ENCODE measurements around the gene DEXI. TPM values are rescaled to one million over a fixed set of nuclear protein-coding genes. Genes with fewer than 3 reads are reported as not detected.
A peak's percentile ranks its signal among the peaks of the same experiment; 100 is the strongest.

Gene DEXI
- polyA plus RNA-seq, result 11.4 TPM

DNA sequence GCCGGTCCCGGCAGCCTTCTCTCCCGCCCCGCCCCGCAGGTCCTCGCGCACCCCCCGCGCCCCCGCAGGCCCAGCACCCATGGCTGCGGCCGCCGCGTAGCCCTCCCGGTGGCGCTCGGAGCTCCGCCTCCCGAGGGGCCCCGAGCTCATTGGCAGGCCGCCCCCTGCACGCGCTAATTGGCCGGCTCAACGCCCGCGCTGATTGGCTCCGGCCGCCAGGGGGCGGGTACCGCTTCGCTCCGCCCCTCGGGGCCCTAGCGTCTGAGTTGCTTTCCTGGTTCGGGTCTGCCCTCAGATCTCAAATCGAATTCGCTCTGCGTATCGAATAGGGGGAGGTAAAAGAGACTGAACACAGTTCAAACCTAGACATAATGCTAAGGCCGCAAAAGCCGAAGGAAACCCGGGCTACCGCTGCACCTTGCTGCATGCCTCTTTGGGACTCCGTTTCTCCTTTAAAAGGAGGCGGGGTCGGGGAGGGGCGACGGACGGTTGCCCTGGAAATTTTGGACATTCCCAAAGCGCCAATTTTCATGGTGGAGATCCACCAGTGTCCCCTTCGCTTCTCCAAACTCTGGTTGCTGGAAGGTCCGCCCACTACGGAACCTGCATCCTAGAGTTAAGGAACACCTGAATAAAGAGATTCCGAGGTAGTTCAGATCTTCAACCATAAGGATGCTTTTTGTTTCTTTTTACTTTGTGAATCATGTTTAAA is at the start of gene DEXI:
Gene DEXI, minus strand, starts transcription at position 117 of the 712 bp plus-strand sequence. CDS start 463 bp downstream, outside the sequence.
- Mint-ChIP-seq H3K36me3 (no peaks in the 10 kb centered on the region), H3K27ac (peak within 1 kb of the TSS; percentile 84 to 92 (median 89)), H3K4me3 (peak within 1 kb of the TSS; percentile 83 to 98 (median 94)), H3K27me3 (no peaks in the 10 kb centered on the region), H3K4me1 (peaks cover 48 to 62% (median 51%) of the 10 kb centered on the region in 3 donors), H3K9me3 (no peaks in the 10 kb centered on the region)

DNA sequence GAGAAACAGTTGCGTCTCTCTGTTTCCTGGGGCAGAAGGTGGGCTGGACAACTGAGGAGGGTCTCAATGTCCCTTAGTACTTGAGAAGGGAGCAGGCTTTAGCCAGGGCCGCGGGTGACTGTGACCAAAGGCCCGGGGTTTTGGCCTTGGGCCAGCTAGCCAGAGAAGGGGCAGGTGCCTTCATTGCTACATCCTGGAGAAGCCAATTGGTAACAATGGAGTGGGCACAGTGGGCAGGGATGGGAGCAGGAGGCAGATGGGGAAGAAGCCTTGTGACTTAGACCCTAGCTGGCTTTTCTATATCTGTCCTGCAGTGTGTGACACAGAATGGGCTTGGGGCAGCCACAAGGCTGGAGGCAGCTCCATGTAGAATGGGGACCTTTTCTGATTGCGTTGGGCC is 48.1 kb upstream of the DEXI start:
- H3K4me3 Mint-ChIP-seq, result no peak overlapping the region
- H3K27me3 Mint-ChIP-seq, result no peaks in the 10 kb centered on the region
- peaks cover 20% of the 10 kb centered on the region for H3K36me3 Mint-ChIP-seq
- H3K27ac Mint-ChIP-seq, result no peak overlapping the region
- H3K9me3 Mint-ChIP-seq, result no peaks in the 10 kb centered on the region
- H3K4me1 Mint-ChIP-seq, result peaks cover 15 to 19% (median 17%) of the 10 kb centered on the region in 3 donors

DNA sequence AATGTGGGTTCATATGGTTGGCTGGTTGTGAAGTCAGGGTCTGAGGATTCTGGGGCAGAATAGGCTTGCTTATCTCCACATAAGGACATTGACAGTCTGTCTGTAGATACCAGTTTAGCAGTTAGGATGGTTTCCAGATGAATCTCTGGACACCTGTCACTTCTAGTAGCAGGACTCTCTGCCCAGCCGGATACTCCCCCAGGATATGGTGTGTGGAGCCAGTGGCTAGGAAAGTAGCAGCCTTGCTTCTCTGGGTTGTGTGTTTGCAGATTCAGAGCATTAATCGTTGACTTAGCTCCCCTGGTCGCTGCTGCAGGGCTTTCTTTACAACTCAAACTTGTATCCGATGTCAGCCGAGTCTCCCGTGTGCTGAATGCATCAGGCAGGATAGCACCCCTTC is 47.3 kb upstream of the DEXI start:
- Mint-ChIP-seq H3K27ac (no peak overlapping the region), H3K4me3 (no peak overlapping the region), H3K4me1 (peaks cover 15 to 20% (median 17%) of the 10 kb centered on the region in 3 donors)

DNA sequence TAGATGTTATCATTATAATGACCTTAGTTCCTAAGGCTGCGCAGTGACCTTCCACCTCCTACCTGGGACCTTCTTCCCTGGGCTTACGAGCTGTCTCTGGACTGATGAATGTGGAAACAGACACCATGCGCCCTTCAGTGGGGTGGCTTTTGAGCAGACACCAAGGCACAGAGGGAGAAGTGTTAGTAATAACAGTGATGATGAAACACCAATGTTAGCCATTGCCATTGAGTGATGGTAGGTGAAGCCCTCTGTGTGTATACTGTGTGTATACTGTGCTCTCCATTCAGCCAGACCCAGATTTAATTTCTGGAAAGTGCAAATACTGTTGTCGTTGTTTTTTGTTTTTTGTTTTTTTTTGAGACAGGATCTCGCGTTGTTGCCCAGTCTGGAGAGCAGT is 46.6 kb upstream of the DEXI start:
- peaks cover 17 to 27% (median 22%) of the 10 kb centered on the region in 3 donors for H3K4me1 Mint-ChIP-seq
- no peak overlapping the region for H3K4me3 Mint-ChIP-seq
- no peaks in the 10 kb centered on the region for H3K27me3 Mint-ChIP-seq
- no peaks in the 10 kb centered on the region for H3K9me3 Mint-ChIP-seq
- H3K36me3 Mint-ChIP-seq, result peaks cover 13% of the 10 kb centered on the region
- no peak overlapping the region for H3K27ac Mint-ChIP-seq

More for the DNA sequence above, 47.3 kb upstream of the DEXI start:
- Mint-ChIP-seq H3K36me3 (peaks cover 15% of the 10 kb centered on the region), H3K27me3 (no peaks in the 10 kb centered on the region), H3K9me3 (no peaks in the 10 kb centered on the region)

DNA sequence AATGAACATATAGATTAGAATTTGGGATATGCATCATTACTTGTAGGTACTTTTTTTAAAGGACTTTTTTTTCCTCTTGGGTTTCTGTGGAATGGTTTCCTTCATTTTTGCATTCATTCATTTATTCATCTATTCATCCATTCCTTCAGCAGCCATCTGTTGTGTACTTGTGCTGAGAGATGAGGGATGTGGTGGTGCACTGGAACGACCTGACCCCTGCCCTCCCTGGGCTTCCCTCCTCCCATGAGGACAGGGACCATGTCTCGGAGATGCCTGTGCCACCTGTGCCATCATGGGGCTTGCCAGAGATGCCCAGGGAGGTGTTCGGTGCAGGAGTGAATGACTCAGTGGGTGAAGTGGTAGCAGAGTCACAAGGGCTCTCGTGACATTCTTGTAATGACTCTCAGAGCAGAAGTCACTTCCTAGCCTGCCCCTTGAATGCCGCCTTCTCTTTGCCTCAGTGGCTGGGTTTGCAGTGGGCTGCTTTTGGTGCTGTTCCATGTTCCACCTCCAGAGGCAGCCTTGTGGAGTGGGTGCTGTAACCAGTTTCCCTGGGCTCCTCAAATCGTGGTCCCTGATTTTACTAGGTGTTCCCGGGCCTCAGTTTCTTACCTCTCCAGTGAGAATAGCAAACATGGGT is 46.0 kb upstream of the DEXI start:
- Mint-ChIP-seq H3K4me3 (no peak overlapping the region), H3K36me3 (peaks cover 13% of the 10 kb centered on the region), H3K9me3 (no peaks in the 10 kb centered on the region), H3K4me1 (peaks cover 21 to 27% (median 23%) of the 10 kb centered on the region in 3 donors), H3K27me3 (no peaks in the 10 kb centered on the region), H3K27ac (peak overlapping the region in 1 of 3 donors; percentile 26)

DNA sequence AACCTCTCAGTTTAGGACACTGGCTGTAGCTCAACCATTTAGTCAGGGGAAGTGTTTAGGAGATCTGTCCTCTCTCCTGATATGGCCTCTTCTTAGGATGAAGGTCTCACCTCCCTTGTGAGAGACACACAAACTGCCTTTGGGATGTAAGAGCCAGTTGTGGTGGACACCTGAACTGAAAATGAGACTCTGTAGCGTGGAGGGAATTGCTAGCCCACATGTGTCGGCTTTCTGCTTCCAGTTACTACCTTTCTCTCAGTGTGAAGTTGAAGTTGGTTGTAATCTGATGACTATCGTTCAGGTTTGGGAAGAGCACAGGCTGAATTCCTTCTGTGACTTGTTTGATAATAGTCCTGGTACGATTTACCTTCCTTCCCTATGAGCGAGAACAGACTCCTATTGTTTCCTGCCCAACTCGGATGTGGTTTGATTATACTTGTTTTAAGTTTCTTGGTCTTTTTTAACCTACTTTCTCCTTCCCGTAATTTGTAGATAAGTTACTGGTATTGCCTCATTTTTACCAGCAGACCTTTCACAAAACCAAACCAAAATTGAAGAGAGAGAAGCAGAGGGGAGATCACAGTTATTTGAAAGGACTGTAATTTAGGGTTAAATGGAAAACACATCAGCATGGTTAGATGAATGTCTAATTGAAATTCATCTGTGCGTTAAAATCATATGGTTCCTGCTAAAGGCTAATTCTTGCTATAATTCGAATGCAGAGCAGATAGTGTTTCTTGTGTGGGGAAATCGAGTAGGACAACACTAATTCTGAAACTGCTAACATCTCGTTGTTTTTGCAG is 45.3 kb upstream of the DEXI start:
- H3K9me3 Mint-ChIP-seq, result no peaks in the 10 kb centered on the region
- H3K4me1 Mint-ChIP-seq, result peaks cover 28 to 35% (median 31%) of the 10 kb centered on the region in 3 donors
- H3K27ac Mint-ChIP-seq, result peak overlapping the region in 1 of 3 donors; percentile 26
- H3K27me3 Mint-ChIP-seq, result no peaks in the 10 kb centered on the region
- peaks cover 13% of the 10 kb centered on the region for H3K36me3 Mint-ChIP-seq
- no peak overlapping the region for H3K4me3 Mint-ChIP-seq

DNA sequence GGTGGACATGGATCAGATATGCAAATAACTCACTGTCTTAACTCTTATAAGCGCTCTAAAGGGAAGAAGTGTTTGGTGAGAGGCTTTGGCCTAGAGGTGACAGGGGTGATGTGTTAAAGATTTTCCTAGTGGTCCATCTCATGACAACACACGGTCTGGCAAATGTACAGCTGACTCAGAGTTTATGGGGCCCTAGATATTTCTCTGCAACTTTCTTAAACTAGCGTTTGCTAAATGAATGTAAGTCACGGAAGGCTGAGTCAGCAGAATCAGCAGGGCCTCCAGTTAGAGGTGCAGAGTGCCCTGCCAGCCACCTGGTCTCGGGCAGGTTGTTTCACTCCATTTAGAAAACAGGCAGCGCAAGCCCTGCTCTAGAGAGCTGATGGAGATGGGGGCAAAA is 42.2 kb upstream of the DEXI start:
- Mint-ChIP-seq H3K27ac (peak overlapping the region in 2 of 3 donors; percentile 4 to 13), H3K9me3 (no peaks in the 10 kb centered on the region), H3K27me3 (no peaks in the 10 kb centered on the region), H3K4me3 (peak overlapping the region in 1 of 4 donors; percentile 15), H3K4me1 (peaks cover 39 to 50% (median 45%) of the 10 kb centered on the region in 3 donors), H3K36me3 (peaks cover 8% of the 10 kb centered on the region)

DNA sequence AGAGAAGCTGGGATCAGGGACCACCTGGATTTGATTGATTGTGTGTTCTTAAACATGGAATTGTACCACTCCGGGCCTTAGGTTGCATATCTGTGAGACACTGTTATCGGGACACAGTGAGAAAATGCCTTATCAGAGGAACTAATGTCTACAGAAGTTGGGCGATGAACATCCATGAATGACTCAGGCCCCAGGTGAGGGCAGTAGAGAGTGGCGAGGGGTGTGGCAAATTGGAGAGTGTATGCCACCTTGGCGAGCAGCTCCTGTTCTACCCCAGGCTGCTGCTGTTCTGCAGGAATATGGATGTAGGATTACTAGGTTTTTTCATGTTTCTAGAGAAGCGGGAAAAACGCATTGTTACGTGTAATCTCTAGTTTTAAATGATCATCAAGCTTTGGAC is 40.9 kb upstream of the DEXI start:
- H3K9me3 Mint-ChIP-seq, result no peaks in the 10 kb centered on the region
- H3K36me3 Mint-ChIP-seq, result peaks cover 4% of the 10 kb centered on the region
- H3K4me3 Mint-ChIP-seq, result peak overlapping the region in 3 of 4 donors; percentile 39 to 83 (median 39)
- no peaks in the 10 kb centered on the region for H3K27me3 Mint-ChIP-seq
- peak overlapping the region in 2 of 3 donors; percentile 45 to 71 for H3K27ac Mint-ChIP-seq
- H3K4me1 Mint-ChIP-seq, result peaks cover 35 to 45% (median 40%) of the 10 kb centered on the region in 3 donors

DNA sequence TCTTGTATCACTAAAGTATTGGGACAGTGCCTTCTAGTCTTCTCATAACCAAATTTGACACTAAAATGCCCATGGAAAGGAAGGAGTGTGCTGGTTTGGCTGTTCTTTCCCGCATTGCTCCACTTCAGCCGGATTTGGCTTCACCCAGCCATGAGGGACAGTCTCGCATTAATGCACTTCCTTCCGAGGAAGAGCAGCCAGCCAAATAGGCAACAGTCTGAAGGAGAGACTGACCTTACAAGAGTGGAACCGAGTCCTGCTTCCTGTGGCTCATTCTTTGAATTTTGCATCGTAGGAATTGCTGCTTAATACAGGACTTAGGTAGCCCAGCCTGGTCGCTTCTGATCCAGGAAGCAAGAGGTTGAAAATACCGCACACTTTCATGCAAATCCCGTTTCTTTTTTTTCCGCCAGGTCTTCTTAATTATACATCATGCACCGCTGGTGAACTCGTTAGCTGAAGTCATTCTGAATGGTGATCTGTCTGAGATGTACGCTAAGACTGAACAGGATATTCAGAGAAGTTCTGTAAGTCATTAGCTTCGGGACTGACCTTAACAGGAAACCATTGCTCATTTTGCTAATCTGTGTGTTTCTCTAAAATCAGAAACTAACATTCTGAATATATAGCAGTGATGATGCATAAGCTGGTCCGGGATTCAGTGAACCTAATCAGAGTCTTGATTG is 40.3 kb upstream of the DEXI start:
- peaks cover 1% of the 10 kb centered on the region for H3K36me3 Mint-ChIP-seq
- H3K9me3 Mint-ChIP-seq, result no peaks in the 10 kb centered on the region
- H3K27me3 Mint-ChIP-seq, result no peaks in the 10 kb centered on the region
- peak overlapping the region; percentile 40 to 71 (median 45) for H3K27ac Mint-ChIP-seq
- peak overlapping the region; percentile 5 to 83 (median 60) for H3K4me3 Mint-ChIP-seq
- H3K4me1 Mint-ChIP-seq, result peaks cover 29 to 39% (median 34%) of the 10 kb centered on the region in 3 donors

DNA sequence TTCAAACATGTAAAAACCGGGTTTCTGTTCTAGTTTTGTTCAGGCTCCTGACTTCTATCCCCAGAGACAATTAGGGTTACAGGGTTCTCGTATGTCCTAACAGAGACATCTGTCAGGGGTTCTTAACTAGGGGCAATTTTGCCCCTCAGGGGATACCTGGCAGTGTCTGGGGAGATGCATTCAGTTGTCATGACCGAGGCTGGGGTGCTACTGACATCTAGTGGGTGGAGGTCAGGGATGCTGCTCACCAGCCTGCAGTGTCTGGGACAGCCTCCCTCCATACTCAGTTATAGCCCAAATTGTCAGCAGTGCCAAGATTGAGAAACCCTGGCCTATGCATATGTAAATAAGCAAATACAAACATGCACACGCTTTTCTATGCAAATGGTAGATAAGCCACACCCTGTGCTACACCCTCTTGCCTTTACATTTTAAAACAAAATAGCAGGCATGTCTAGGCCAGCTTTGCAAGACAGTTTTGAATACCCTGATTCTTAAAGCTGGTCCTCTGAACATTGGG is 39.5 kb upstream of the DEXI start:
- Mint-ChIP-seq H3K9me3 (no peaks in the 10 kb centered on the region), H3K27ac (peak overlapping the region; percentile 45 to 76 (median 71)), H3K4me3 (peak overlapping the region in 3 of 4 donors; percentile 39 to 83 (median 65)), H3K27me3 (no peaks in the 10 kb centered on the region), H3K4me1 (peaks cover 25 to 35% (median 30%) of the 10 kb centered on the region in 3 donors), H3K36me3 (peaks cover 1% of the 10 kb centered on the region)

DNA sequence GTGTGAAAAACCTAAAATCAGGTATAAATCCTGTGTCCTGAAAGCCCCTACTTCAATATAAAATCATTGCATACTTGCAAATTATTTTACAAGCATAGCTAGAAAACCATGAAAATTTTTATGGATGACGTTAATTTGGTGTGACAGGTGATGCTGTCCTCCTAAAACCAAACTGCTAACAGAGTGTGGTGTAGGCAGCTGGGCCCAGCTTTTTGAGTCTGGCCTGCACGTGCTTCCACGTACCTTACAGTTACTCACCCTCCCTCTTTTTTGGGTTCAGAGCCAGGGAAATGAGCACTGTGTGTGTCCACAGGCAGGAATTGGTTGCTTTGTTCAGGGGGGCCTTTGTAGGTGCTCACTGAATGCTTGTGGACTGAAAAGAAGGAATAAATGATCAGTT is 38.5 kb upstream of the DEXI start:
- H3K4me3 Mint-ChIP-seq, result peak overlapping the region in 1 of 4 donors; percentile 12
- H3K36me3 Mint-ChIP-seq, result peaks cover 1% of the 10 kb centered on the region
- no peaks in the 10 kb centered on the region for H3K9me3 Mint-ChIP-seq
- peaks cover 22 to 35% (median 26%) of the 10 kb centered on the region in 3 donors for H3K4me1 Mint-ChIP-seq
- no peaks in the 10 kb centered on the region for H3K27me3 Mint-ChIP-seq
- peak overlapping the region in 2 of 3 donors; percentile 71 to 82 for H3K27ac Mint-ChIP-seq

DNA sequence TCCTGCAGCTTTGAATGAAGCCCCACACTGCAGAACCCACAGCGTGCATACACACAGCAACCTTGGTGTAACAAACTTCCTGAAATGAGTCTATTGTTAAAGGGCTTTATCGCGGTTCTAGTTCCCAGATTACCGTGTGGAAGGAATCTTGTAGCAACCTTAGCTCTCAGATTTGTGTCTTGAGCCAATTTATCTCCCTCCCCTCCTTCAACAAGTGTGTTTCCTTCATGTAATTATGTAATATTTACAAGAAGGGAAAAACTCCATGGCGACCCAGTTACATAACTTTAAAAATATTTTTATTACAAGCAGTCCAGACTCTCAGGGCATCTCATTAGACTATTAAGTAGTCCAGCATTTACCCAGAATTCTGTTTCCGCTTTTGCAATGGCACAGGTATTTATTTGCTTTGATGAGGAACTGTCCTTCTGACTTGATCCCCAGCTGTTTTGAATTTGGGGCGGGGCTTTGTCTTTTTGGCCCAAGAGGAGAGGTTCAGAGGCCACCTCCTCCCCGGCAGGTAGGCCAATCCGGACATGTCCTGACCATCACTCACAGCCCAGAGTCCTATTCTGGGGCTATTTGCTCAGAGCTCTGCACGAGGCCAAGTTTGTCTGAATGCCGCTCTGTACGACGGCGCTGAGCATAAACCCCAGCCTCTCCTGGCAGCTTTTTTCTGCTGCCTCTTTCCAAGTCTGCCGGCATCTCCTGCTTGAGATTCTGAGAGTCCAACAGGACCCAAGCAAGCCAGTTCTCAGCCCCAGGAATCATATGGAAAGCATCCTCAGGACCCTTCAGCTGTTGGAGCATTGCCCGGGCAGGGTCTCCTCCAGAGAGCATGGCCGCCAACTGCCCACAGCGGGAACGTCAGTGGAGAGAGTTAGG is 37.7 kb upstream of the DEXI start:
- Mint-ChIP-seq H3K36me3 (peaks cover 1% of the 10 kb centered on the region), H3K9me3 (no peaks in the 10 kb centered on the region), H3K4me1 (peaks cover 22 to 35% (median 26%) of the 10 kb centered on the region in 3 donors), H3K27ac (peak overlapping the region; percentile 9 to 82 (median 71)), H3K27me3 (no peaks in the 10 kb centered on the region), H3K4me3 (no peak overlapping the region)

DNA sequence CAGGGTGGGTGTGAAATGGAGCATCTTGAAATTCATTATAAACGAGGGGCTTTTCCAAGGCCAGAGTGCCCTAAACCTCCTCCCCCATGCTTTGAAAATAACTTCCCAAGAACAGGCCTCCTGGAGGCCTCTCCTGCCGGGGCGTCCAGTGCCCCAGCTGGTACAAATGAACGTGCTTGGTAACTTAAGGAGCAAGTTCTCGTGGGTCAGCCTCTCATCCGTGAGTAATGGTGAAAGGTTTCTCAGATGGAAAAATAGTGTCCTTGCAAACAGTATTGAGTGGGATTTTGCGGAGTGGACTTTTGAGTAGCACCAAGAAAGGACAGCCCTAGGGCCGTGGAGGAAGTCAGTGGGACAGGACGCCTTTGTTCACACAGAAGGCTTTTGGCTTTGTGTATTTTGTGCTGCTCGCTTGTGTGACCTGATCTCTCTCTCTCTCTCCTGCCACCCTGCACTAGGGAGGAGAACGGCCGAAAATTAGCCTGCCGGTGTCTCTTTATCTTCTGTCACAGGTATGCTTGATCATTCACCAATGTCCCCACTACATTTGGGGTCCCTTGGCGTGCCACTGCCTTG is 36.7 kb upstream of the DEXI start:
- H3K27ac Mint-ChIP-seq, result no peak overlapping the region
- H3K4me3 Mint-ChIP-seq, result no peak overlapping the region
- no peaks in the 10 kb centered on the region for H3K9me3 Mint-ChIP-seq
- peaks cover 6% of the 10 kb centered on the region for H3K36me3 Mint-ChIP-seq
- no peaks in the 10 kb centered on the region for H3K27me3 Mint-ChIP-seq
- H3K4me1 Mint-ChIP-seq, result peaks cover 19 to 29% (median 23%) of the 10 kb centered on the region in 3 donors

Data from IgD-negative memory B cell (primary cell).